ENCODE data around the gene ZNF511. TPM values are rescaled to one million over a fixed set of nuclear protein-coding genes. Genes with fewer than 3 reads are reported as not detected.

Gene ZNF511
- total RNA-seq, 4 donors from 2014 or later, result 16.1 to 26.7 (median 17.7) TPM

DNA sequence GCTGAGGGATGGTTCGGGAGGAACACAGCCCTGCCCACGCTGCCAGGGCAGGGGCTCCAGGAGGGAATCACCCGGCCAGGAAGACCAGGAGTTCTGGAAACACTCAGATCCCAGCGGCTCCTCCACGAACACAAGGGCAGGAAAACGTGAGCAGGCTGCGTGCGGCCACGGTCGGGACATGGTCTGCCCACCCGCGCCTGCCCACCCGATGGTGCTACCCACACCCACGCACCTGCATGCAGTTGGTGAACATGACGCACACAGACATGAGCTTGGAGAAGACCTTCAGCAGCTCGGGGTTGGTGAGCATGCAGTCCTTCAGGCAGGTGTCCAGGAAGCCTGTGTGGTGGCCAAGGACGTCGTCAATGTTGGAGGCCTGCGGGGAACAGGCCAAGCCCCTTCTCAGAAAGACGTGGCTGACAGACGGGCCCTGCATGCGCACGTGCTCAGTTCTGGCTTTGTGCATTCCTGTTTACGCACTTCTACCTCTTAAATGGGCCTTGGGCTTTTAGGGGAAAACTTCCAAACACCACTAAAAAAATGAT lies 25.8 kb upstream of the ZNF511 start:
- H3K27me3 ChIP-seq, result no peaks in the 10 kb centered on the region
- intact Hi-C loops (cut with DNase I), result no loop called here
- peaks cover 0 to 18% (median 6%) of the 10 kb centered on the region in 3 donors for H3K4me1 ChIP-seq
- peaks cover 36 to 96% (median 68%) of the 10 kb centered on the region in 3 donors for H3K36me3 ChIP-seq
- DNase-seq, result no peak
- WGBS, 2 donors, result 79 to 94% methylated on average over 9 to 10 of the region's 24 CpGs
- no peaks in the 10 kb centered on the region for H3K9me3 ChIP-seq
- TF ChIP-seq POLR2A (IDR thresholded peaks at IDR 0.05), result no peak
- TF ChIP-seq, protein P1, sequence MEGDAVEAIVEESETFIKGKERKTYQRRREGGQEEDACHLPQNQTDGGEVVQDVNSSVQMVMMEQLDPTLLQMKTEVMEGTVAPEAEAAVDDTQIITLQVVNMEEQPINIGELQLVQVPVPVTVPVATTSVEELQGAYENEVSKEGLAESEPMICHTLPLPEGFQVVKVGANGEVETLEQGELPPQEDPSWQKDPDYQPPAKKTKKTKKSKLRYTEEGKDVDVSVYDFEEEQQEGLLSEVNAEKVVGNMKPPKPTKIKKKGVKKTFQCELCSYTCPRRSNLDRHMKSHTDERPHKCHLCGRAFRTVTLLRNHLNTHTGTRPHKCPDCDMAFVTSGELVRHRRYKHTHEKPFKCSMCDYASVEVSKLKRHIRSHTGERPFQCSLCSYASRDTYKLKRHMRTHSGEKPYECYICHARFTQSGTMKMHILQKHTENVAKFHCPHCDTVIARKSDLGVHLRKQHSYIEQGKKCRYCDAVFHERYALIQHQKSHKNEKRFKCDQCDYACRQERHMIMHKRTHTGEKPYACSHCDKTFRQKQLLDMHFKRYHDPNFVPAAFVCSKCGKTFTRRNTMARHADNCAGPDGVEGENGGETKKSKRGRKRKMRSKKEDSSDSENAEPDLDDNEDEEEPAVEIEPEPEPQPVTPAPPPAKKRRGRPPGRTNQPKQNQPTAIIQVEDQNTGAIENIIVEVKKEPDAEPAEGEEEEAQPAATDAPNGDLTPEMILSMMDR (IDR thresholded peaks at IDR 0.05), result no peak
- H3K27ac ChIP-seq, result no peak overlapping the region
- no peak overlapping the region for H3K4me3 ChIP-seq

DNA sequence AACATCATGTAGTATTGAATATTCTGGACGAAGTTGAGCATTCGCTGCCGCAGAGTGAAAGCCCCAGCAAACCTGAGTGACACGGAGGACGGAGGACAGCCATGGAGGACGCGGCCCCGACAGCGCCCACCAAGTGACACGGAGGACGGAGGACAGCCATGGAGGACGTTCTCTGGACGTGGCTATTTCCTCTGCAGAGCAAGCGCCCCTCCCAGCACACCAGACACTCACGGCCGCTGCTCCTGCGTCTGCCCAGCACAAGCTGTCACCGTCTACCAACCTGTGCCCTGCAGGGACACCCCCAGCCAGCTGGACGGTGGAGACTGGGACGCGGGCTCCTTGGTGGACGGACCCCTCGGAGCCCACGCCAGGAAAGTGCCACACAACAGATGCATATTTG lies 24.8 kb upstream of the ZNF511 start:
- WGBS, 2 donors, result 91 to 94% methylated on average over 3 to 17 of the region's 24 CpGs
- no peak for TF ChIP-seq POLR2A (IDR thresholded peaks at IDR 0.05)
- TF ChIP-seq, protein P1 (IDR thresholded peaks at IDR 0.05), result no peak
- intact Hi-C loops (cut with DNase I), result no loop called here
- H3K9me3 ChIP-seq, result no peaks in the 10 kb centered on the region
- peaks cover 41 to 100% (median 78%) of the 10 kb centered on the region in 3 donors for H3K36me3 ChIP-seq
- peaks cover 0 to 8% (median 4%) of the 10 kb centered on the region in 3 donors for H3K4me1 ChIP-seq
- no peaks in the 10 kb centered on the region for H3K27me3 ChIP-seq
- no peak for DNase-seq
- no peak overlapping the region for H3K4me3 ChIP-seq
- no peak overlapping the region for H3K27ac ChIP-seq

DNA sequence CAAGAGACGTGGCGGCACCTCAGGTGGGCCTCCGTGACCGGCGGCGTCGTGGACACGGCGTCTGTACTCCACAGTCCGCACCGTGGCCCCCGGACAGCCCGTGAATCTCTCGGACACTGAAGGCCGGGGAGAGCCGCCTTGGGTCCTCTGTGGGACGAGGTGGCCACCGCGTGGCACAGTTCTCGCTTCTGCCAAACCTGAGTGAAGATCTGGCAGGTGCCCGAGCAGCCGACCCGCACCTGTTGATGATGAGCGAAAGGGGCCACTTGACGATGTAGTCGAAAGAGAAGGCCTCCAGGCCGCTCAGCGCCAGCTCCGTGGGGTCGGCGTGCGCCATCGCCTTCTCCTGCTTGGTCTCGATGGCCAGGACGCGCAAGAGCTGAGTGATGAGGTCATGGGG lies 23.5 kb upstream of the ZNF511 start:
- H3K27me3 ChIP-seq, result no peaks in the 10 kb centered on the region
- WGBS, 2 donors, result 92 to 99% methylated on average over 18 to 31 of the region's 36 CpGs
- no peak overlapping the region for H3K27ac ChIP-seq
- no peak for TF ChIP-seq POLR2A (IDR thresholded peaks at IDR 0.05)
- TF ChIP-seq, protein P1 (IDR thresholded peaks at IDR 0.05), result no peak
- H3K4me3 ChIP-seq, result no peak overlapping the region
- no peaks in the 10 kb centered on the region for H3K4me1 ChIP-seq
- no peak for DNase-seq
- no peaks in the 10 kb centered on the region for H3K9me3 ChIP-seq
- intact Hi-C loops (cut with DNase I), result no loop called here
- peaks cover 52 to 100% (median 84%) of the 10 kb centered on the region in 3 donors for H3K36me3 ChIP-seq

DNA sequence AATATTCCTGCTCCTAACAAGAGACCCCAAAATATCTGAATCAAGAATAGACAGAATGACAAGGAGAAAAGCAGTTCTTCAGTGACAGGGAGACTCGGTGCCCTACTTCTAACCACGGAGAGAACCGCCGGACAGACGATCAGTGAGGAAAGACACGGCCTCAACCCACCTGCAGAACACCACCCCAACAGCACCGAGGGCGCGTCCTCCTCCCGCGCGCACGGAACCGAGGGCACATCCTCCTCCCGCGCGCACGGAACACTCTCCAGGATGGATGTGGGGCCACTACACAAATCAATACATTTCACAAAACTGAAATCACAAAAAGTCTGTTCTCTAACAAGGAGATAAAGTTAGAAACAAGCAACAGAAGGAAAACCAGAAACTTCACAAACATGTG lies 22.3 kb upstream of the ZNF511 start:
- H3K36me3 ChIP-seq, result peaks cover 52 to 98% (median 84%) of the 10 kb centered on the region in 3 donors
- WGBS, 2 donors, result 82 to 85% methylated on average over 14 to 18 of the region's 18 CpGs

DNA sequence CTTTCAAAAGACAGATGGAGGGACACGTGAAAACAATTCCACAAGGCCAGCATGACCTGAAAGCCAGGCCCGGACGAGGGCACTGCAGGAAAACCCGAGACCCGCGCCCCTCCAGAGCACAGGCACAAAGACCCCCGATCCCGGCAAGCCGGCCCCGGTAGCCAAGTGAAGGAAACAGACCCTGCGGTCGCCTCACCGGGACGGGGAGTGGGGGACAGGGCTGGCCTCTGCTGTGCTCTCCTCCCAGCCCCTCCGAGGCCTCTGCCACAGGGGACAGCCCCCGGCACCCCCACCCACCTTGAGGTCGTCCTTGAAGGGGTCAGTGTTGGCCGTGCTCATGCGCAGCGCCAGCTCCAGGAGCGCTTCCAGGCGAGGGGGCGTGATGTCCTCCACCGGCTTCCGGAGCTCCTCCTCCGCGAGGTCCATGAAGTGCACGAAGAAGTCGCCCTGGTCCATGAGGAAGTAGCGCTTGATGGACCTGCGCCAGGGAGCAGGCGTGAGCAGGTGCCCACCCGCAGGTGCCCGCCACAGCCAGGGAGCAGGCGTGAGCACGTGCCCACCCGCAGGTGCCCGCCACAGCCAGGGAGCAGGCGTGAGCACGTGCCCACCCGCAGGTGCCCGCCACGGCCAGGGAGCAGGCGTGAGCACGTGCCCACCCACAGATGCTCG lies 20.7 kb upstream of the ZNF511 start:
- Histone ChIP-seq H3K27me3 (no peaks in the 10 kb centered on the region), H3K4me1 (peaks cover 0 to 3% (median 0%) of the 10 kb centered on the region in 3 donors), H3K27ac (no peak overlapping the region), H3K9me3 (no peaks in the 10 kb centered on the region), H3K36me3 (peaks cover 49 to 90% (median 69%) of the 10 kb centered on the region in 3 donors), H3K4me3 (no peak overlapping the region)
- DNase-seq, result no peak
- TF ChIP-seq POLR2A (IDR thresholded peaks at IDR 0.05), result no peak
- TF ChIP-seq, protein P1 (IDR thresholded peaks at IDR 0.05), result no peak
- intact Hi-C loops (cut with DNase I), result no loop called here
- 95% methylated on average over 16 to 17 of the region's 46 CpGs for WGBS, 2 donors

More for the DNA sequence above, 22.3 kb upstream of the ZNF511 start:
- no peak for TF ChIP-seq POLR2A (IDR thresholded peaks at IDR 0.05)
- TF ChIP-seq, protein P1 (IDR thresholded peaks at IDR 0.05), result no peak
- intact Hi-C loops (cut with DNase I), result no loop called here
- no peaks in the 10 kb centered on the region for H3K9me3 ChIP-seq
- H3K4me3 ChIP-seq, result no peak overlapping the region
- no peaks in the 10 kb centered on the region for H3K27me3 ChIP-seq
- H3K27ac ChIP-seq, result no peak overlapping the region
- H3K4me1 ChIP-seq, result no peaks in the 10 kb centered on the region
- DNase-seq, result no peak
